HG03469 (cell line): ENCODE measurements around the gene SPTY2D1.
"Not testable (repeated sequence)": the region's sequence is repeated elsewhere in the genome, so short reads cannot be mapped to it uniquely, and the experiment has no call there.

Experiments used
- ATAC-seq: cut with Tn5 transposase; IDR thresholded peaks from one replicate; pipeline ENCODE4 v1.9.1; 2021; ENCODE audit warnings: mild to moderate bottlenecking, moderate library complexity, moderate number of reproducible peaks; ENCODE audit not compliant: unreplicated experiment

Gene SPTY2D1, protein sequence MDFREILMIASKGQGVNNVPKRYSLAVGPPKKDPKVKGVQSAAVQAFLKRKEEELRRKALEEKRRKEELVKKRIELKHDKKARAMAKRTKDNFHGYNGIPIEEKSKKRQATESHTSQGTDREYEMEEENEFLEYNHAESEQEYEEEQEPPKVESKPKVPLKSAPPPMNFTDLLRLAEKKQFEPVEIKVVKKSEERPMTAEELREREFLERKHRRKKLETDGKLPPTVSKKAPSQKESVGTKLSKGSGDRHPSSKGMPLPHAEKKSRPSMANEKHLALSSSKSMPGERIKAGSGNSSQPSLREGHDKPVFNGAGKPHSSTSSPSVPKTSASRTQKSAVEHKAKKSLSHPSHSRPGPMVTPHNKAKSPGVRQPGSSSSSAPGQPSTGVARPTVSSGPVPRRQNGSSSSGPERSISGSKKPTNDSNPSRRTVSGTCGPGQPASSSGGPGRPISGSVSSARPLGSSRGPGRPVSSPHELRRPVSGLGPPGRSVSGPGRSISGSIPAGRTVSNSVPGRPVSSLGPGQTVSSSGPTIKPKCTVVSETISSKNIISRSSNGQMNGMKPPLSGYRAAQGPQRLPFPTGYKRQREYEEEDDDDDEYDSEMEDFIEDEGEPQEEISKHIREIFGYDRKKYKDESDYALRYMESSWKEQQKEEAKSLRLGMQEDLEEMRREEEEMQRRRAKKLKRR

DNA sequence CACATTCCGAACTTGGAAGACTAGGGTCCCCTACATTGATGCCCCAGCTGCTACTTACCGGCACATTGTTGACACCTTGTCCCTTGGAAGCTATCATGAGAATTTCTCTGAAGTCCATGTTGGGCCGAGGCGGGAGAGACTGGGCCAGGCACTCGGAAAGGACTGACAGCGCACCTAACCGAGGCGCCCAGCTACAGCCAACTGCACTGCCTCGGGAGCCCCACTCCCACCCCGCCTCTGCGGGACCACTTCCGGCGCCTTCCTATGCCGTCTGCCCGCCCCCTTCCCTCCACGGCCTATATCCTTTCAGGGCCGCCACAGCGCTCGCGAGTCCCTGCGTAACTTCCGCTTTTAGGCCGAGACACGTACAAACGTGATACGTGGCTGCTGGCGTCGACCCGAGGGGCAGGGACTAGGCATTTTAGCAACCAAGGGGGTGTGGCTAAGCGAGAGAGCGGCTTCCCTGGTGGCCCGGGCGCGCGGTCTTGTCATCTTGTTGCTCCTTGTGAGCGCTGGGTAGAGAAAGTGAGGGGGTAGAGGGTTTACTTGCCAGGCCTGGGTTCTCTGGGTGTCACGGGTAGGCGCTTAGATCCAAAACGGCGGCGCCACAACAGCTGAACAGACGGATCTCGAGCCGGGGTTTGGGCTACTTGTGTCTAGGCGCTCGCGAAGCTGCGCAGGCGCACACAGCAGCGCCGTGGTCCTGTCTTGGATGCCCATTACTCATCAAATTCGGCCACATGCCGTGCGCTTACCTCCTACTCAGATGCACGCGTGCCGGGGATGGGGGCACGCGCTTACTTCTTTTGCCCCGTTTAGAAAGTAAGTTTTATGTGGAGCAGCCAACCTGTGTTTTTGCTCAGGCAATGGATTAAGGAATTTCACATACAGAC lies at the start of gene SPTY2D1:
TSS of gene SPTY2D1 (minus strand) at position 203 of the 893 bp plus-strand sequence. CDS start at position 118, 85 bp downstream.
- ATAC-seq: peak; percentile 91

DNA sequence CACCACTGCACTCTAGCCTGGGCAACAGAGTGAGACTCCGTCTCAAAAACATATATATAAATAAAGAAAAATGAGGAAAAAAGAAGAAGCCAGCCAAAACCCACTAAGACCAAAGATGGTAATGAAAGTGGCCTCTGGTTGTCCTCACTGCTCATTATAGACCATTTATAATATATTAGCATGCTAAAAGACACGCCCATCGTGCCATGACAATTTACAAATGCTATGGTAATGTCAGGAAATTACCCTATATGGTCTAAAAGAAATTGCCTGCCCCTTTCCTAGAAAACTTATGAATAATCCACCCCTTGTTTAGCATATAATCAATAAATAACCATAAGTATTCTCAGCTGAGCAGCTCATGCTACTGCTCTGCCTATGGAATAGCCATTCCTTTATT lies 48.3 kb upstream of the SPTY2D1 start:
- no peak for ATAC-seq

DNA sequence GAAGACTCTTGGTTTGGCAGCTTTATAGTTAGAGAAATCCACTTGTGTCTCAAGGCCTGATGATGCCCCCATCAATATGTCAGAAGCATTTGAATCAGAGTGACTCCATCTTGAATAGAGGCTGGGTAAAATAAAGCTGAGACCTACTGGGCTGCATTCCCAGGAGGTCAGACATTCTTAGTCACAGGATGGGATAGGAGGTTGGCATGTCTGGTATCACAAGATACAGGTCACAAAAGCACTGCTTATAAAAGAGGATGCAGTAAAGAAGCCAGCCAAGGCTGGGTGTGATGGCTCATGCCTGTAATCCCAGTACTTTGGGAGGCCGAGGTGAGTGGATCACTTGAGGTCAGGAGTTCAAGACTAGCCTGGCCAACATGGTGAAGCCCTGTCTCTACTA lies 47.8 kb upstream of the SPTY2D1 start:
- ATAC-seq: not testable (repeated sequence)

DNA sequence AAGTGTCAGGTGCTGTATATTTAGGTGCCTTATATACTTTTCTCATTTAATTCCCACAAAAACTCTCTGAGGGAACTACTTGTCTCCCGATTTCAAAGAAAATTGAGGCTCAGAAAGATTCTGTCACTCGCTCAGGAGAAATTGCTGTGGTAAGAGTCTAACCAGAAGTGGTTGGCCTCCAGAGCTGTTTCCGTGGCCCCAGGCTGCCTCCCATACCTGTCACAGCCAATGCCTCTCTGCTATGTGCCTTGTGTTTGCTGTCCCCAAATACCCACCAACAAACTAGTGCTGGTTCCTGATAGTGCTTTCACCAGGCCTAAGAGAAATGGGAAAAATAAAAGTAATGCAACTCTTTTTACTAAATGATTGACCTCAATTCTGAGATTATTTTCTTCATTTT lies 43.4 kb upstream of the SPTY2D1 start:
- no peak for ATAC-seq

DNA sequence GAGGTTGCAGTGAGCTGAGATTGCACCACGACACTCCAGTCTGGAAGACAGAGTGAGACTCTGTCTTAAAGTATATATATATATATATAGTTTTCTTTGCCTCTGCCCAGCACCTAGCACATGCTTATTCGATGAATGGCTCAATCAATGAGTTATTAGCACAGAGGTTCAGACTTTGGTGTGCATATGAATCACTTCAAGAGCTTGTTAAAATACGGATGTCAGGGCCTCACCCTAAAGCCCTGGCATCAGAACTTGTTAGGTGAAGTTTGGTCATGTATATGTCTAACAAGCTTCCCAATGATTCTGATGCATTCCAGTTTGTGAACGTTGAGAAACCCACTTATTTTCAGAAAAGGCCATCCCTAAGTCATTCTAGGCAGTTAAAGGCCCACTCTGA lies 42.7 kb upstream of the SPTY2D1 start:
- ATAC-seq: no peak

DNA sequence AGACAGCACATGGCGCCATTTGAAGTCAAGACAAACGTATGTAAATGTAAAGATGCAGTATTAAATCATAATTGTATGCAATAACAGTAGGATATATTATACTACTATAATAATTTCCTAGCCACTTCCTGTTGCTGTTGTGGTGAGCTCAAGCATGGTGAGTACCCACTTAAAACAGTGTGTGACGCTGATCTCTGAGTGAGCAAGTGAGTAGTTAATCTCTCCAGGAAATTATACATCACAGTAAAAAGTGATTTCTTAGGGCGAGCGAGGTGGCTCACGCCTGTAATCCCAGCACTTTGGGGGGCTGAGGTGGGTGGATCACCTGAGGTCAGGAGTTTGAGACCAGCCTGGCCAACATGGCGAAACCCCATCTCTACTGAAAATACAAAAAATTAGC lies 38.1 kb upstream of the SPTY2D1 start:
- not testable (repeated sequence) for ATAC-seq

DNA sequence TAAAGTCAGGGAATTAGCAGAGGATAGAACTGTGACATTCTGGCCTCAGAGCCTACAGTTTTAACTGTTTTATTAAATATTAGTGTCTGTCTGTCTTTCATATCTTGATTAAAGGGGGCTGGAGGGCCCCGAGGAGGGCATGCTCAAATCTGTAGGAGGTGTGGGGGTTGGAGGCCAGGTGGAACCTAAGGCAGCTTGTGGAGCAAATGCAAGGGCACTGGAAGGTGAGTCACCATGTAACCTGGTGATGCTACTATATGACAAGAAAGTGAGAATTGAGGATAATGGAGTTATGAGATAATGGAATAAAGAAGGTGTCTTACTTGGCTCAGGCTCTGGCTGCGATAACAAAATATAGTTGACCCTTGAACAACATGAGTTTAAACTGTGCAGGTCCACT lies 37.1 kb upstream of the SPTY2D1 start:
- ATAC-seq: no peak

DNA sequence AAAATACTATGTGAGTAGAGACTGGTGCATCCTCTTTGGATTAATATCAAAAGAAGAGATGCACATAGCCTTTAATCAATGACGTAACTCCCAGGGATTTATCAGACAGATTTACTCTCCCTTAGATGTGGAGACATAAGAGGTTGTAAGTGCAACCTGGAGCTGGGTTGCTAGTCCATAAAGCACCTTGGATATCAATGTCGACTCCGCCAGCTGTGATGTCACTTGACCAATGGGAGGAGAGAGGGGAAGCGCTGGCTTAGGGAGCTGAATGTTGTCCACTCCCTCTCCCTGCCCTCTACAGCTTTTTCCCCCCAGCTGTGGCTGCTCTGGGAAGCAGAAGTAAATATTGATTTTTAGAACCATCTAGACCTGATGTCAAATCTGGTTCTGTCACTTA lies 35.6 kb upstream of the SPTY2D1 start:
- ATAC-seq: no peak

DNA sequence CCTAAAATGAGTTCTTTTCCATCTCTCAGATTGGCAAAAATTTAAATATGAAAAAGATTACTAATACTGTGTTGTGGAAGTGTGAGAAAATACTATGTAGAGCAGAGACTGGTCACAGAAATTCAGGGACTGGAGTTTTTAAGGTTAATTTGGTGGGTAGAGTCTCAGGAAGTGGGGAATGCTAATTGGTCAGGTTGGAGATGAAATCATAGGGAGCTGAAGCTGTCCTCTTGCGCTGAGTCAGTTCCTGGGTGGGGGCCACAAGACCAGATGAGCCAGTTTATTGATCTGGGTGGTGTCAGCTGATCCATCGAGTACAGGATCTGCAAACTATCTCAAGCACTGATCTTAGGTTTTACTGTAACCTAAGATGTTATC lies 35.1 kb upstream of the SPTY2D1 start:
- ATAC-seq: no peak

DNA sequence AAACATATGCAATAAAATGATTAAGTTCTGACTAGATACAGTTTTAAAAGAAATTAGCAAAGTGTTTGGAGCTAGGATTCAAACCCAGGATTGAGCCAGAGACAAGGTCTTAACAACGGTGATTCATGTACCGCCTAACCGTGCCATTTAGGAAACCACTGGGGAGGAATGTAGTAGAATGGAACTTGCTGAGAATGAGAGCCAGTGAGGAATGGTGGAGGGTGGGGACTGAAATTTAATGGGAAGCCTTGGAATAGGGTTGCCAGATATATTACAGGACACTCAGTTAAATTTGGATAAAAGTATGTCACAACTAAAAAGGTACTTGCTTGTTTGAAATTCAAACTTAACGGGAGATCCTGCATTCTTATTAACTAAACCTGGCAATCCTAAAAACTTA lies 34.0 kb upstream of the SPTY2D1 start:
- ATAC-seq: no peak

DNA sequence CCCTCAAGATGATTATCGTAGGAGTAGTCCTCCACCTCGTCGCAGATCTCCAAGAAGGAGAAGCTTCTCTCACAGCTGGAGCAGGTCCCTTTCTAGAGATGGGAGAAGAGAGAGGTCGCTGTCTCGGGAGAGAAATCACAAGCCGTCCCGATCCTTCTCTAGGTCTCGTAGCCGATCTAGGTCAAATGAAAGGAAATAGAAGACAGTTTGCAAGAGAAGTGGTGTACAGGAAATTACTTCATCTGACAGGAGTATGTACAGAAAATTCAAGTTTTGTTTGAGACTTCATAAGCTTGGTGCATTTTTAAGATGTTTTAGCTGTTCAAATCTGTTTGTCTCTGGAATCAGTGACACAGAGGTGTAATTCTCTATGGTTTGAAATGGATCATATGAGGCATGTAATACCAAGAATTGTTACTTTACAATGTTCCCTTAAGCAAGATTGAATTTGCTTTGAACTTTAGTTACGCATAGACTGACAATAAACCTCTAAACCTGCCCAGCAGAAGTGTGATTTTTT lies 31.3 kb upstream of the SPTY2D1 start:
- ATAC-seq: not testable (repeated sequence)

DNA sequence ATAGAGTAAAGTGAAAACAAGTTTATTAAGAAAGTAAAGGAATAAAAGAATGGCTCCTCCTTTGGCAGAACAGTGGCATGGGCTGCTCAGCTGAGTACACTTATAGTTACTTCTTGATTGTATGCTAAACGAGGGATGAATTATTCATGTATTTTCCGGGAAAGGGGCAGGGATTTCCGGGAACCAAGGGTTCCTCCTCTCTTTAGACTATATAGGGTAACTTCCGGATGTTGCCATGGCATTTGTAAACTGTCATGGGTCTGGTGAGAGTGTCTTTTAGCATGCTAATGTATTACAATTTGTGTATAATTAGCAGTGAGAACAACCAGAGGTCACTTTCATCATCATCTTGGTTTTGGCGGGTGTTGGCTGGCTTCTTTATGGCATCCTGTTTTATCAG lies 23.5 kb upstream of the SPTY2D1 start:
- ATAC-seq: no peak

DNA sequence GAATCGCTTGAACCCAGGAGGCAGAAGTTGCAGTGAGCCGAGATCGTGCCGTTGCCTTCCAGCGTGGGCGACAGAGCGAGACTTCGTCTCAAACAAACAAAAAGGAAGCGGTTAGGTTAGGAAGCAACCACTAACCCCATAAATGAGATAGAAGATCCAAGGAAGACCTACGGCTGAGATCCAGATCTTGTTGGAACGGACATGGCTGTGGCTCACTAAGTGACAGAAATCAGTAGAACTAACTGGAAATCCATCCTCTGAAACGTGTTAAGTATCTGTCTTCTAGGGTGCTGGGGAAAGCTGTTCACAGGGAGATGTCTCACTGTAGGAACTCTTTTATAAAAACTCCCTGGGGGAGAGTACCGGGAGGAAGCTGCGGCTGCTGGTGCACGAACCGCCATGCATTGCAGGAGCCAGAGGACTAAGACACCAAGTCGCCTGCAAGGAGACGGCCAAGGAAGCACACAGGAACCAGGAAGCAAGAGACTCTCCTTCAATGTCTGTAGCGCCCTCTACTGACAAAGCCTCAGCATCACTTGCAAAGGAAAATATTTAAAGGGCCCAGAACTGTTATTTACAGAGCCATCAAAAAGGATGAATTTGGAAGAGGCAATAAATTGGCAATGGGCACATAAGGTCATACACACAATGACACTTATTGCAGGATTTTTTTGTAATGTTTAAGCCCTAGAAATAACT lies 16.9 kb upstream of the SPTY2D1 start:
- ATAC-seq: peak; percentile 58

DNA sequence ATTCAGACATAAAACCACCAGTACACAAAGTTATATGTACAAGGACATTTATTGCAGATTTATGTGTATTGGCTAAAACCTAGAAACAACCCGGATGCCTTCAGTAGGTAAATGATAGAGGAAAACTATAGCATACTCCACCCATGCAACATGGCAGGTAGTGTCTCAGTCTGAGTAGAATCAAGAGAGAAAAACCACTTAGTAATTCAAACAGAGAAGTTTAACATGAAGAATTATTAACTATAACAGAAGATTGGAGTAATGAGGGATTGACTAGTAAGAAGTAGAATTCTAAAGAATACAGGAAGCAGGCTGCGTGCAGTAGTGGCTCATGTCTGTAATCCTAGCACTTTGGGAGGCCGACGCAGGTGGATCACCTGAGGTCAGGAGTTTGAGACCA lies 16.2 kb upstream of the SPTY2D1 start:
- ATAC-seq: no peak

DNA sequence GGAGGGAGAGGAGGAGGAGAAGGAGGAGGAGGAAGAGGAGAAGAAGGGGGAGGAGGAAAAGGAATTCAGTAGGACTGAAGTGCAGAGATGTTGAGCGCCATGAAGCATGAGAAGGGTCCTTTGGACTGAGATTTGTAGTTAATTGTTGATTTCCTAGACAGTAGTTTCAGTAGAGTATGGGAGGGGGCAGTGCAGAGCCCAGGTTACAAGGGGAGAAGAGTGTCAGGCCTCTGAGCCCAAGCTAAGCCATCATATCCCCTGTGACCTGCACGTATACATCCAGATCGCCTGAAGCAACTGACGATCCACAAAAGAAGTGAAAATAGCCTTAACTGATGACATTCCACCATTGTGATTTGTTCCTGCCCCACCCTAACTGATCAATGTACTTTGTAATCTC lies 8.9 kb upstream of the SPTY2D1 start:
- not testable (repeated sequence) for ATAC-seq

DNA sequence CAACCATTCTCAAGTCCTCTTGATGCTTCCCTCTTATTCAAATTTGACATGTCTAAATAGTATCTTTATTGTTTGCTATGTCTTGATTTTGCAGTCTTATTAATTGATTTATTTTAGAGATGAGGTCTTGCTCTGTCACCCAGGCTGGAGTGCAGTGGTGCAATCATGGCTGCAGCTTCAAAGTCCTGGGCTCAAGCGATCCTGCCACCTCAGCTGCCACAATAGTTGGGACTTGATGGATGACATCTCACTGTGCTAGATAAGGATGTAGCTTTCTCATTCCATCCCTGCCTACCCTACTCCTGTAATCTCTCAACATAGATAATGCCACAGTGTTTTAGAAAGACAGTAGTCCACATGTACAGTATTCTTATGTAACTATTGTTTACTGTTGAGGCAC lies 7.5 kb upstream of the SPTY2D1 start:
- ATAC-seq: no peak

DNA sequence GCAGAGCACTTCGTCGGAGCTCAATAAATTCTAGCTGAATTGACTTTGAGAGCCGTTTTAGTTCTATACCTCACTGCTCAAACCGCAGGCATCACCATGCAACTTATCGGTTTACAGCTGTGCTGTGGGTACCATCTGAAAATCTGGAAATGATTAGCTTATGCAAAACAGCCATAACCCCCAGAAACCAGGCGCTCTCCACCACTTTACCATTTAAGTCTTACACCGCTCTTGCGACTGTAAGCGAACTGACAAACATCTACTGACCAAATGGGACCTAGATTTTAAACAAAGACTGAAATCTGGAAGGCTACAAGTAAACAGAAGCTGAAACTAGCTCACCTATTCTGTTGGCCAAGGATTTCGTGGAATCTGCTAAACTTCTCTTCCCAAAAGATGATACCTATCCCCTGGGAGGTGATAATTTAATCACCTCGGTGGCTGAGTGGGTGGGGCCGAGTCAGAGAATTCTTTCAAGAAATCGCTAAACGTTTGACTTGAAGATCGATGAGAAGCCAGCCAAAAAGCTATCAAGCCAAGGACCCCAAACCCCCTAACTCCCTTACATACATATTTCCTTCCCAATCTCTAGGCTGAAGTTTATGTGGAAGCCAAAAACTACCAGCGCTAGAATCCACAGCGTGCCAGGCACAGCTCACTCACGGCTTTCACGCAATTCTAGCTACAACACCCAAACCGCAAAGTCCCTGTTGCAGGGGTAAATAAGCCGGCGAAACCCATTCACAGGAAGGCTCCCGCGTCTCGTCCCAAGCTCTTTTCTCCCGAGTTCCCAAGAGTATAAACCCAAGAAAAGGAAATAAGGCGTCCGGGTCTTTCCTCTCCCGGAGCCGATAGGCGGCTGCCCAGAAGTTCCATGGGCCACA lies 644 bp downstream of the SPTY2D1 start:
- ATAC-seq: peak; percentile 47

DNA sequence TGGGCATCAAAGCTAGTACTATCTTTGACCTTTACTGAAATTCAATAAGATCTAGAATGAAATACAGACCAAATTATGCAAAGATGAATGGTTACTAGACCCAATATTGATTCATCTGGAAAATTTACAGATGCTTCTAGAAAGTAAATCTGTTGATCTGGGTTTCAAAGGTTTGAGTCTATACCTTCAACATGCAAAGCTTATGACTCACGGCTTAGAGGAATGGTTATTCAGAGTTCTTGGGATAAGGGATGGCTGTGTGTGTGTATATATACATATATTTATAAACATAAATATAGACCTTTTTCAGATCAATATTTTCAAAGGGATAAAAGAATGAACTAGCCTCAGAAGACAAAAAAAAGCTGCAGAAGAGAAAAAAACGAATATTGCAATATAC lies 1.3 kb downstream of the SPTY2D1 start:
- no peak for ATAC-seq

DNA sequence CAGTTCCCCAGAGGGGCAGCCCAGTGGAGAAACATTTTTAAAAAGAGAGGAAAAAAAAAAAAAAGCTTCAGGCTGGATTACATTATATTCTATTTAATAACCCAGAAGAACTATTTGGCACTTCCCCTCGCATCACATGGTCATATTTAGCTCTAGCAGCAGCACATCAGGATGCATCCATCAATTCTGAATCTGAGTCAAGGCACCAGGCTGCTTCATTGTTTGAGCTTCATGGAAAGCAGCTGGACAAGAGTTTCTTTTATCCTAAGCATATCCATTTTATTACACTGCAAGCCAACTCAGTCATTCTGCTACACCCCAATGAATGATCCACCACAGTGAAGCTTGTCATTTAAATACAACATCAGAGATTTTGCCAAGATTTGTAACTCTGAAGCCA lies 10.0 kb downstream of the SPTY2D1 start:
- ATAC-seq: no peak

DNA sequence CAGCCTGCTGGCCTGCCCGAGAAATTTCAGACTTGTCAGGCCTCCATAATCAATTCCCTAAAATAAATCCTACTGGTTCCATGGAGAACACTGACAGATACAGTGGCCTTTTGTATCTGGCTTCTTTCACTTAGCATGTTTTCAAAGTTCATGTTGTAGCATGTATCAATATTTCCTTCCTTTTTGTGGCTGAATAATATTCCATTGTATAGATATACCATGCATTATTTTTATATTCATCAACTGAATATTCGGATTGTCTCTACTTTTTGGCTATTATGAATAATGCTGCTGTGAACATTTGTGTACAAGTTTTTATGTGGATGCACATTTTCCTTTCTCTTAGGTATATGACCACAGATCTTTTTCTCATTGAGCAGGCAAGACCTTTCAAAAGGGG lies 10.4 kb downstream of the SPTY2D1 start:
- no peak for ATAC-seq
